Cardiac septum (tissue), 1 donor: Measurements from ENCODE around the gene UBP1. TPM values are rescaled to one million over a fixed set of nuclear protein-coding genes. Genes with fewer than 3 reads are reported as not detected.
"Not testable (repeated sequence)": the region's sequence is repeated elsewhere in the genome, so short reads cannot be mapped to it uniquely, and the experiment has no call there.

ENCODE experiments used
- DNase-seq: peaks from one replicate; pipeline ENCODE4 v3.0.0-alpha.2; 2020; ENCODE audit warnings: low spot score
- intact Hi-C: fragments of 100-400 bp; cut with DNase I; formaldehyde crosslinking; loops from one replicate; pipeline ENCODE4 v1.14.0; 2022
- total RNA-seq: library from RNA; stranded (reverse); fragmentation: NEBNext Ultra II Directional; extraction: Animal tissue kit (Norgen Biotek cat#: 25700); gene quantifications from one replicate; pipeline ENCODE4 v1.2.1, GENCODE V29; 2021
- donor health status: DM: no; HTN: no; CAD: no.

UBP1 gene
- total RNA-seq, 1 donor from 2014 or later = 46.9 TPM

- intact Hi-C loops = no loop called here
- DNase-seq = no peak
These were observed 79.9 kb downstream of the UBP1 start for GRCh38 chr3:33360136-33360825.

GRCh38 chr3:33358172-33358781 is 81.9 kb downstream of the UBP1 start:
- intact Hi-C loops = no loop called here
- no peak for DNase-seq

- intact Hi-C loops = no loop called here
- DNase-seq = no peak
These were observed 84.6 kb downstream of the UBP1 start for GRCh38 chr3:33355611-33356010.

- intact Hi-C loops = no loop called here
- no peak for DNase-seq
These were observed 100.4 kb downstream of the UBP1 start for GRCh38 chr3:33339758-33340157.

GRCh38 chr3:33338936-33339465 is 101.2 kb downstream of the UBP1 start:
- DNase-seq, intact Hi-C loops: not testable (repeated sequence)

Other genes starting within 250 kb of the UBP1 start
- 0.78 TPM for gene SUSD5, start 221.6 kb downstream of the UBP1 start, total RNA-seq
- gene FBXL2, start 163.0 kb downstream of the UBP1 start, total RNA-seq = 3.6 TPM